GM06990 (cell line): Measurements from ENCODE around the gene BEST2.
"Not testable (repeated sequence)": the region's sequence is repeated elsewhere in the genome, so short reads cannot be mapped to it uniquely, and the experiment has no call there.

Source experiments
- DNase-seq: peaks from one replicate; pipeline ENCODE4 v3.0.0-alpha.2; 2011; ENCODE audit not compliant: insufficient read length; ENCODE audit errors: extremely low read depth
- H3K27me3 ChIP-seq: replicated peaks from 2 replicates; pipeline ENCODE4 v1.6.0; 2011; ENCODE audit warnings: low read length; ENCODE audit not compliant: control insufficient read depth, insufficient read depth
- H3K36me3 ChIP-seq: 2 replicates; pipeline ENCODE4 v1.5.1; 2011; ENCODE audit warnings: low read length; ENCODE audit not compliant: control insufficient read depth, insufficient read depth
- H3K4me3 ChIP-seq: replicated peaks from 2 replicates; pipeline ENCODE4 v1.5.1; 2011; ENCODE audit warnings: low read depth, mild to moderate bottlenecking, control low read depth, low read length
- TF ChIP-seq, protein P1 (sequence below): IDR thresholded peaks from 2 replicates; pipeline ENCODE4 v1.5.1; 2011; ENCODE audit warnings: low read length, control low read depth, mild to moderate bottlenecking, inconsistent platforms; ENCODE audit not compliant: insufficient read depth, poor library complexity, severe bottlenecking

Gene BEST2

DNA sequence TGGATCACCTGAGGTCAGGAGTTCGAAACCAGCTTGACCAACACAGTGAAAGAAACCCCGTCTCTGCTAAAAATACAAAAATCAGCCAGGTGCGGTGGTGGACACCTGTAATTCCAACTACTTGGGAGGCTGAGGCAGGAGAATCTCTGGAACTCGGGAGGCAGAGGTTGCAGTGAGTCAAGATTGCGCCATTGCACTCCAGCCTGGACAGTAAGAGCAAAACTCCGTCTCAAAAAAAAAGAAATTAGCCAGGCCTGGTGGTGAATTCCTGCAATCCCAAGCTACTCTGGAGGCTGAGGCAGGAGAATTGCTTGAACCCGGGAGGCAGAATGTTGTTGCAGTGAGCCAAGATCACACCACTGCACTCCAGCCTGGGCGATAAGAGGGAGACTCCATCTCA lies 43.0 kb upstream of the BEST2 start:
- Histone ChIP-seq H3K4me3 (no peak overlapping the region), H3K27me3 (no peaks in the 10 kb centered on the region), H3K36me3 (peaks cover 38% of the 10 kb centered on the region)
- TF ChIP-seq, protein P1, sequence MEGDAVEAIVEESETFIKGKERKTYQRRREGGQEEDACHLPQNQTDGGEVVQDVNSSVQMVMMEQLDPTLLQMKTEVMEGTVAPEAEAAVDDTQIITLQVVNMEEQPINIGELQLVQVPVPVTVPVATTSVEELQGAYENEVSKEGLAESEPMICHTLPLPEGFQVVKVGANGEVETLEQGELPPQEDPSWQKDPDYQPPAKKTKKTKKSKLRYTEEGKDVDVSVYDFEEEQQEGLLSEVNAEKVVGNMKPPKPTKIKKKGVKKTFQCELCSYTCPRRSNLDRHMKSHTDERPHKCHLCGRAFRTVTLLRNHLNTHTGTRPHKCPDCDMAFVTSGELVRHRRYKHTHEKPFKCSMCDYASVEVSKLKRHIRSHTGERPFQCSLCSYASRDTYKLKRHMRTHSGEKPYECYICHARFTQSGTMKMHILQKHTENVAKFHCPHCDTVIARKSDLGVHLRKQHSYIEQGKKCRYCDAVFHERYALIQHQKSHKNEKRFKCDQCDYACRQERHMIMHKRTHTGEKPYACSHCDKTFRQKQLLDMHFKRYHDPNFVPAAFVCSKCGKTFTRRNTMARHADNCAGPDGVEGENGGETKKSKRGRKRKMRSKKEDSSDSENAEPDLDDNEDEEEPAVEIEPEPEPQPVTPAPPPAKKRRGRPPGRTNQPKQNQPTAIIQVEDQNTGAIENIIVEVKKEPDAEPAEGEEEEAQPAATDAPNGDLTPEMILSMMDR = no peak
- DNase-seq = no peak

DNA sequence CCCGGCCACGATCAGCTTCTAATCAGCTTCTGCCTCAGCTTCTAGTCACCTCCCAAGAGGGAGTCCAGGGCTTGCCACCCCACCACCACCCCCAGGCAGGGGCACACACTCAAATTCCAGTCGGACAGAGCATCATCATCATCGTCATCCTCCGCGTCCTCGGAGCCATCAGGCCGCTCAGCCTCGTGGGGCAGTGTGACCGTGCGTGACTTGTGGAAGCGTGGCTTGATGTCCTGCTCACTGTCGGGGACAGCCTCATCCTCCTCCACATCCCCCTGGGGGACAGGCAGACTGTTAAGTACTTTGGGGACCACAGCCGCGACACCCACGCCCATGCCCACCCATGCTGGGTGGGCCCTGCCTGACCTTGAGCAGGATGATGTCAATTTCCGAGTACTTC lies 40.4 kb upstream of the BEST2 start:
- Histone ChIP-seq H3K36me3 (peaks cover 35% of the 10 kb centered on the region), H3K27me3 (no peaks in the 10 kb centered on the region), H3K4me3 (no peak overlapping the region)
- TF ChIP-seq, protein P1 = no peak
- DNase-seq = no peak

DNA sequence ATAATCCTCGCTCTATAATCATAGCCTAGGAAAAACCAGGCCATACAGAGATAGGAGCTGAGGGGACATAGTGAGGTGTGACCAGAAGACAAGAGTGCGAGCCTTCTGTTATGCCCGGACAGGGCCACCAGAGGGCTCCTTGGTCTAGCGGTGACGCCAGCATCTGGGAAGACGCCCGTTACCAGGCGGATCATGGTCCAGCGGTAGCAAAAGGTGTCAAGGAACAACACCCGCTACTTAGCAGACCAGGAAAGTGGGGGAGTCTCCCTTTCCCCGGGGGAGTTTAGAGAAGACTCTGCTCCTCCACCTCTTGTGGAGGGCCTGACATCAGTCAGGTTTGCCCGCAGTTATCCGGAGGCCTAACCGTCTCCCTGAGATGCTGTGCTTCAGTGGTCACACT lies 39.5 kb upstream of the BEST2 start:
- H3K27me3 ChIP-seq, H3K4me3 ChIP-seq, DNase-seq: not testable (repeated sequence)
- H3K36me3 ChIP-seq = peaks cover 32% of the 10 kb centered on the region

DNA sequence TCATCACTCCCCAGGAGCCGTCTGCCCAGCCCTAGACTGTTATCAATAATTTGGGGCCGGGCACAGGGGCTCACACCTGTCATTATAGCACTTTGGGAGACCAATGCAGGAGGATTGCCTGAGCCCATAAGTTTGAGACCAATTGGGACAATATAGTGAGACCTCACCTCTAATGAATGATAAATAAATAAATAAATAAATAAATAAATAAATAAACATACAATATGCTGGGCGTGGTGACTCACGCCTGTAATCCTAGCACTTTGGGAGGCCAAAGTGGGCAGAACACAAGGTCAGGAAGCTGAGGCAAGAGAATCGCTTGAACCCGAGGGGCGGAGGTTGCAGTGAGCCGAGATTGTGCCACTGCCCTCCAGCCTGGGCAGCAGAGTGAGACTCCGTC lies 38.3 kb upstream of the BEST2 start:
- H3K4me3 ChIP-seq, H3K27me3 ChIP-seq, DNase-seq: not testable (repeated sequence)
- H3K36me3 ChIP-seq = peaks cover 32% of the 10 kb centered on the region

DNA sequence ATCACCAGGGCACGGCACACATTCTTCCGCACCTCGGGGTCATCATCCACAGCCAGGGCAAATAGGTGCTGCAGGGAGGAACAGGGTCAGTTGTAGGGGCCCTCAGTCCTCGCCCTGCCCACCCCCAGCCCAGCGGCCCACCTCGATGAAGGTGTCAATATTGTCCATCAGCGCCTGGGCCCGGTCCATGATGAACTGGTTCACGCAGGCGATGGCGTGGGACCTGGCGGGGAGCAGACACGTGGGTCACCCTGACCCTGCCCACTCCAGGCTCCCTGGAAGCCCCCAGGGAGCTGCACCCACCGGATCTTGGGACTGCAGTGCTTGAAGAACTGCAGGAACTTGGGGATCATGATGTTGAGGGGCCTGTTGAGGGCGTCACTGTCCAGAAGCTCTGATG lies 36.5 kb upstream of the BEST2 start:
- peaks cover 34% of the 10 kb centered on the region for H3K36me3 ChIP-seq
- DNase-seq = no peak
- H3K27me3 ChIP-seq = no peaks in the 10 kb centered on the region
- no peak overlapping the region for H3K4me3 ChIP-seq
- TF ChIP-seq, protein P1 = no peak

DNA sequence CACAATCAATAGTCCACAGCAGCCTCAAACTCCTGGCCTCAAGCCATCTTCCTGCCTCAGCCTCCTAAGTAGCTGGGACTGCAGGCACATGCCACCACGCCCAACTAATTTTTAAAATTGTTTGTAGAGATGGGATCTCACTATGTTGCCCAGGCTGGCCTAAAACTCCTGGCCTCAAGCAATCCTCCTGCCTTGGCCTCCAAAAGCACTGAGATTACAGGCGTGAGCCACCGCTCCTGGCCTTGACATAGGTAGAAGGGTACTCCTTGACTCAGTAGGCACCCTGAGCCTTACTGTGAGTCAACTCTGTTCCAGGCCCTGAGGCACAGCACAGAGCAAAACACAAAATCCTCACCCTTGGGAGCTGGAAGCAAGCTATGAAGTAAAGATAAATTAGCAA lies 35.7 kb upstream of the BEST2 start:
- peaks cover 28% of the 10 kb centered on the region for H3K36me3 ChIP-seq
- DNase-seq = no peak
- H3K27me3 ChIP-seq = no peaks in the 10 kb centered on the region
- no peak overlapping the region for H3K4me3 ChIP-seq
- TF ChIP-seq, protein P1 = no peak

DNA sequence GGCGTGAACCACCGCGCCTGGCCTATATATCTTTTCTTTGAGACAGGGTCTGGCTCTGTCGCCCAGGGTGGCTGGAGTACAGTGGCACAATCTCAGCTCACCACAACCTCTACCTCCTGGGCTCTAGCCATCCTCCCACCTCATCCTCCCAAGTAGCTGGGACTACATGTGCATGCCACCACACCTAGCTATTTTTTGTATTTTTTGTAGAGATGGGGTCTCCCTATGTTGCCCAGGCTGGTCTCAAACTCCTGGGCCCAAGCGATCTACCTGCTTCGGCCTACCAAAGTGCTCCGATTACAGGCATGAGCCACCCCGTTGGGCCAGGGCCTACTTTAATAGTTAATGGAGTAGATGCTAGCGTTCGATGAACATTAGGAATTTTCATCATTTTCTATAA lies 31.3 kb upstream of the BEST2 start:
- no peak for DNase-seq
- TF ChIP-seq, protein P1 = no peak
- peak overlapping the region; percentile 90; the same call in 1 of the 2 replicates for H3K4me3 ChIP-seq
- H3K36me3 ChIP-seq = peaks cover 8% of the 10 kb centered on the region
- H3K27me3 ChIP-seq = no peaks in the 10 kb centered on the region
